ENCODE measurements around the gene SLX9.

GRCh38 chr21:44974676-44975075 lies 34.8 kb downstream of the SLX9 start:
- TF ChIP-seq POLR2A (IDR thresholded peaks at IDR 0.05; ENCODE audit: low read length) (no peak), GATA1 (IDR thresholded peaks at IDR 0.05; ENCODE audit: low read depth, low read length) (no peak)

Data from erythroblast (primary cell).